SU-DHL-6 (cell line): ENCODE measurements around the gene C13orf46.

Experiments used
- H2AFZ ChIP-seq: fragments of 200-600 bp; sonication (generic); 2 replicates; pipeline ENCODE4 v1.6.1; 2014; ENCODE audit warnings: low read depth, mild to moderate bottlenecking, moderate library complexity, mixed read lengths, antibody characterized with exemption, low read length; ENCODE audit not compliant: severe bottlenecking
- H3F3A ChIP-seq: fragments of 200-600 bp; shearing (Covaris generic); 2 replicates; pipeline ENCODE4 v1.6.0; 2016; ENCODE audit warnings: antibody characterized with exemption, mild to moderate bottlenecking; ENCODE audit not compliant: insufficient read depth
- H3K27ac ChIP-seq: fragments of 200-600 bp; sonication (generic); 2 replicates; pipeline ENCODE4 v1.5.1; 2016; ENCODE audit warnings: low read depth, mild to moderate bottlenecking, low read length, moderate library complexity, mixed read lengths
- H3K27me3 ChIP-seq: fragments of 200-600 bp; sonication (generic), shearing (Covaris generic); 2 replicates; pipeline ENCODE4 v1.6.0; 2014; ENCODE audit warnings: mild to moderate bottlenecking, low read length
- H3K36me3 ChIP-seq: fragments of 200-600 bp; sonication (generic); 2 replicates; pipeline ENCODE4 v1.6.1; 2014; ENCODE audit warnings: mild to moderate bottlenecking, low read length, mixed read lengths
- H3K4me2 ChIP-seq: fragments of 300-600, 200-600 bp; shearing (Covaris generic), sonication (generic); 2 replicates; pipeline ENCODE4 v1.6.0; 2014; ENCODE audit warnings: low read length, low read depth, mild to moderate bottlenecking; ENCODE audit not compliant: poor library complexity, severe bottlenecking
- H3K4me3 ChIP-seq: fragments of 200-600 bp; sonication (generic); 2 replicates; pipeline ENCODE4 v1.5.1; 2014; ENCODE audit warnings: antibody characterized with exemption, low read length, mild to moderate bottlenecking, mixed read lengths; ENCODE audit not compliant: insufficient read depth, poor library complexity, severe bottlenecking
- H3K79me2 ChIP-seq: fragments of 200-600 bp; sonication (generic); 2 replicates; pipeline ENCODE4 v1.6.1; 2014; ENCODE audit warnings: mild to moderate bottlenecking, low read length, moderate library complexity; ENCODE audit not compliant: insufficient read depth
- H3K9ac ChIP-seq: fragments of 200-600 bp; sonication (generic); 2 replicates; pipeline ENCODE4 v1.7.0; 2014; ENCODE audit warnings: mild to moderate bottlenecking, low read length
- H3K9me2 ChIP-seq: fragments of 200-600 bp; sonication (generic); replicated peaks from 2 replicates; pipeline ENCODE4 v1.6.1; 2014; ENCODE audit warnings: low read length; ENCODE audit not compliant: insufficient read depth
- H3K9me3 ChIP-seq: fragments of 200-600 bp; sonication (generic); 2 replicates; pipeline ENCODE4 v1.6.1; 2014; ENCODE audit warnings: low read length, mixed read lengths; ENCODE audit not compliant: insufficient read depth
- H4K20me1 ChIP-seq: fragments of 200-600 bp; sonication (generic); 2 replicates; pipeline ENCODE4 v1.6.1; 2014; ENCODE audit warnings: low read depth, mild to moderate bottlenecking, antibody characterized with exemption, low read length, moderate library complexity, mixed read lengths
- CTCF ChIP-seq: fragments of 200-600 bp; sonication (generic); IDR thresholded peaks from one replicate; pipeline ENCODE4 v1.5.1; 2017; ENCODE audit warnings: antibody characterized with exemption, mild to moderate bottlenecking, low read length, moderate library complexity; ENCODE audit not compliant: insufficient read depth, poor library complexity, severe bottlenecking
- EZH2phosphoT487 ChIP-seq: fragments of 200-600 bp; sonication (generic), shearing (Covaris generic); conservative IDR thresholded peaks from 2 replicates; pipeline ENCODE4 v1.6.1; 2018; ENCODE audit warnings: mild to moderate bottlenecking, antibody characterized with exemption, low read length, moderate library complexity, mixed read lengths

Gene C13orf46

GRCh38 chr13:113938716-113939115 is 35.2 kb downstream of the C13orf46 start:
- no peak overlapping the region for H3K4me2 ChIP-seq
- no peaks in the 10 kb centered on the region for H3K36me3 ChIP-seq
- no peaks in the 10 kb centered on the region for H3K9me3 ChIP-seq
- TF ChIP-seq EZH2phosphoT487: no peak
- no peak for TF ChIP-seq CTCF
- H2AFZ ChIP-seq: no peak overlapping the region
- no peaks in the 10 kb centered on the region for H3K27me3 ChIP-seq
- no peak overlapping the region for H3K27ac ChIP-seq
- no peaks in the 10 kb centered on the region for H4K20me1 ChIP-seq
- no peaks in the 10 kb centered on the region for H3K9me2 ChIP-seq
- H3F3A ChIP-seq: no peaks in the 10 kb centered on the region
- no peak overlapping the region for H3K9ac ChIP-seq
- H3K4me3 ChIP-seq: no peak overlapping the region
- H3K79me2 ChIP-seq: no peaks in the 10 kb centered on the region

- H3K27me3 ChIP-seq: no peaks in the 10 kb centered on the region
- TF ChIP-seq EZH2phosphoT487 (no peak), CTCF (no peak)
- H3K4me2 ChIP-seq: no peak overlapping the region
- no peaks in the 10 kb centered on the region for H3K36me3 ChIP-seq
- no peak overlapping the region for H2AFZ ChIP-seq
- H3K4me3 ChIP-seq: no peak overlapping the region
- no peaks in the 10 kb centered on the region for H3F3A ChIP-seq
- no peak overlapping the region for H3K27ac ChIP-seq
- no peak overlapping the region for H3K9ac ChIP-seq
- no peaks in the 10 kb centered on the region for H3K79me2 ChIP-seq
- H4K20me1 ChIP-seq: no peaks in the 10 kb centered on the region
- no peaks in the 10 kb centered on the region for H3K9me3 ChIP-seq
- no peaks in the 10 kb centered on the region for H3K9me2 ChIP-seq
Measured at GRCh38 chr13:113938246-113938645, 35.6 kb downstream of the C13orf46 start.

- Histone ChIP-seq H2AFZ (no peak overlapping the region), H3K27me3 (no peaks in the 10 kb centered on the region), H3K4me3 (no peak overlapping the region)
Measured at GRCh38 chr13:113937527-113938180, 36.2 kb downstream of the C13orf46 start.

More at GRCh38 chr13:113937527-113938180, 36.2 kb downstream of the C13orf46 start:
- H3K9me3 ChIP-seq: no peaks in the 10 kb centered on the region
- TF ChIP-seq EZH2phosphoT487 (no peak), CTCF (no peak)
- no peaks in the 10 kb centered on the region for H3F3A ChIP-seq
- no peaks in the 10 kb centered on the region for H3K36me3 ChIP-seq
- H4K20me1 ChIP-seq: no peaks in the 10 kb centered on the region
- no peaks in the 10 kb centered on the region for H3K9me2 ChIP-seq
- no peaks in the 10 kb centered on the region for H3K79me2 ChIP-seq
- H3K27ac ChIP-seq: no peak overlapping the region
- no peak overlapping the region for H3K9ac ChIP-seq
- no peak overlapping the region for H3K4me2 ChIP-seq
